Endothelial cell of umbilical vein (primary cell): ENCODE measurements around the gene BGN. TPM values are rescaled to one million over a fixed set of nuclear protein-coding genes. Genes with fewer than 3 reads are reported as not detected.
A peak's percentile ranks its signal among the peaks of the same experiment; 100 is the strongest.

Experiments
- Bru-seq: library from RNA; stranded (reverse); fragments of 400-500 nt; gene quantifications from one replicate; lab custom pipeline; 2021; lab: Mats Ljungman, UMichigan
- BruChase-seq, 2 experiments: library from RNA; stranded (reverse); fragments of 400-500 nt; gene quantifications; one replicate each; lab custom pipeline; 2021; lab: Mats Ljungman, UMichigan
- BruUV-seq: library from RNA; stranded (reverse); fragments of 400-500 nt; replicated peaks from 2 replicates; lab custom pipeline; 2021; lab: Mats Ljungman, UMichigan
- CTCF ChIA-PET: fragments of 300-600, 350-600 bp; sonication (Branson Sonifier 250); formaldehyde crosslinking; loops from one replicate; lab custom pipeline; 2021; ENCODE audit warnings: antibody characterized with exemption, inconsistent platforms; lab: Charles Lee
- POLR2A ChIA-PET: fragments of 300-600, 350-600 bp; sonication (Branson Sonifier 250); formaldehyde crosslinking; loops from one replicate; lab custom pipeline; 2021; ENCODE audit warnings: antibody characterized with exemption, inconsistent platforms; lab: Charles Lee
- DNase-seq: peaks from one replicate; pipeline ENCODE4 v3.0.0-alpha.2; 2011; ENCODE audit warnings: low read depth, low spot score
- FAIRE-seq: peaks from 2 replicates; lab custom pipeline; 2011; peaks lifted over from hg19 to GRCh38; lab: Jason Lieb, UNC
- H2AFZ ChIP-seq: 2 replicates; pipeline ENCODE4 v1.6.0; 2012; ENCODE audit warnings: low read depth, low read length, control low read depth, inconsistent platforms
- H3K27ac ChIP-seq: 2 replicates; pipeline ENCODE4 v1.5.1; 2011; ENCODE audit warnings: low read depth, mild to moderate bottlenecking, control low read depth, low read length, moderate library complexity; ENCODE audit not compliant: insufficient read depth
- H3K27me3 ChIP-seq, 2 experiments: 2 replicates each; pipeline versions ENCODE4 v1.6.0 to v1.6.1; 2011; ENCODE audit warnings: low read length in 2 of 2, mixed read lengths in 1 of 2; ENCODE audit not compliant: control insufficient read depth in 2 of 2, insufficient read depth in 2 of 2
- H3K36me3 ChIP-seq, 2 experiments: 2 replicates in 1 of 2; 3 replicates in 1 of 2; pipeline ENCODE4 v1.5.1; 2011; ENCODE audit warnings: low read length in 2 of 2, mild to moderate bottlenecking in 1 of 2, moderate library complexity in 1 of 2; ENCODE audit not compliant: control insufficient read depth in 2 of 2, insufficient read depth in 2 of 2; ENCODE audit errors: extremely low read depth in 1 of 2
- H3K4me1 ChIP-seq: 3 replicates; pipeline ENCODE4 v1.5.1; 2011; ENCODE audit warnings: mild to moderate bottlenecking, low read length; ENCODE audit not compliant: control insufficient read depth, insufficient read depth; ENCODE audit errors: extremely low read depth
- H3K4me2 ChIP-seq: 2 replicates; pipeline ENCODE4 v1.6.1; 2011; ENCODE audit warnings: low read length, control low read depth, mixed read lengths; ENCODE audit not compliant: insufficient read depth
- H3K4me3 ChIP-seq, 3 experiments: fragments of 200-600 bp in 1 of 3; sonication (generic), shearing (Covaris generic) in 1 of 3; replicated peaks in 1 of 3; 2 replicates each; pipeline ENCODE4 v1.5.1; 2011 to 2016; ENCODE audit warnings: control low read depth in 3 of 3, low read length in 3 of 3, mild to moderate bottlenecking in 2 of 3, inconsistent platforms in 1 of 3, low read depth in 1 of 3, moderate library complexity in 1 of 3; ENCODE audit not compliant: insufficient read depth in 1 of 3
- H3K79me2 ChIP-seq: 2 replicates; pipeline ENCODE4 v1.6.0; 2012; ENCODE audit warnings: low read length, inconsistent platforms; ENCODE audit not compliant: control insufficient read depth, insufficient read depth
- H3K9ac ChIP-seq: replicated peaks from 2 replicates; pipeline ENCODE3; 2011; ENCODE audit warnings: low read length, control low read depth; ENCODE audit not compliant: insufficient read depth; ENCODE audit errors: extremely low read depth
- H3K9me1 ChIP-seq: replicated peaks from 3 replicates; pipeline ENCODE4 v1.6.0; 2011; ENCODE audit warnings: mild to moderate bottlenecking, low read length; ENCODE audit not compliant: control insufficient read depth, insufficient read depth; ENCODE audit errors: extremely low read depth
- H3K9me3 ChIP-seq: replicated peaks from 2 replicates; pipeline ENCODE4 v1.5.1; 2012; ENCODE audit warnings: low read length, inconsistent platforms; ENCODE audit not compliant: control insufficient read depth, insufficient read depth
- H4K20me1 ChIP-seq: replicated peaks from 2 replicates; pipeline ENCODE3; 2011; ENCODE audit warnings: mild to moderate bottlenecking, low read length; ENCODE audit not compliant: control insufficient read depth, insufficient read depth; ENCODE audit errors: extremely low read depth
- EZH2 ChIP-seq: IDR thresholded peaks from 2 replicates; pipeline ENCODE4 v1.6.1; 2012; ENCODE audit warnings: borderline replicate concordance, low read depth, mild to moderate bottlenecking, moderate library complexity, low read length, inconsistent platforms; ENCODE audit not compliant: severe bottlenecking
- FOS ChIP-seq: IDR thresholded peaks from 2 replicates; pipeline ENCODE4 v1.6.1; 2011; ENCODE audit warnings: mild to moderate bottlenecking, low read length, moderate library complexity, borderline replicate concordance; ENCODE audit not compliant: insufficient read depth
- GATA2 ChIP-seq: IDR thresholded peaks from 2 replicates; pipeline ENCODE4 v1.7.0; 2011; ENCODE audit warnings: low read depth, mild to moderate bottlenecking, moderate library complexity, mixed read lengths, low read length; ENCODE audit not compliant: insufficient read length, insufficient read depth
- JUN ChIP-seq: IDR thresholded peaks from 2 replicates; pipeline ENCODE4 v1.6.1; 2011; ENCODE audit warnings: borderline replicate concordance, low read depth; ENCODE audit not compliant: insufficient read length, insufficient read depth
- MYC ChIP-seq: IDR thresholded peaks from one replicate; pipeline ENCODE4 v1.6.1; 2011; ENCODE audit warnings: mild to moderate bottlenecking, low read depth, low read length
- POLR2A ChIP-seq: IDR thresholded peaks from 2 replicates; pipeline ENCODE4 v1.6.1; 2012; ENCODE audit warnings: low read depth, mild to moderate bottlenecking, control low read depth, low read length
- POLR2AphosphoS5 ChIP-seq: IDR thresholded peaks from 2 replicates; pipeline ENCODE4 v1.6.1; 2012; ENCODE audit warnings: low read depth, mild to moderate bottlenecking, control low read depth, low read length, moderate library complexity; ENCODE audit not compliant: insufficient read depth
- dilution Hi-C: fragments of 300-500 bp; cut with MboI; formaldehyde crosslinking; loops from one replicate; pipeline ENCODE4 v1.15.0; 2019; ENCODE audit warnings: low sequenced_read_pairs; ENCODE audit not compliant: extremely low pct_ligation_motif_present
- intact Hi-C: fragments of 100-400 bp; cut with micrococcal nuclease; formaldehyde crosslinking; loops from one replicate; pipeline ENCODE4 v1.10.0; 2022
- long read RNA-seq: library from polyadenylated mRNA; stranded (forward); transcript quantifications from one replicate; pipeline ENCODE4 v2.0.0, GENCODE V29; 2021
- polyA minus RNA-seq, 3 experiments: library from RNA; depleted of rRNA, polyadenylated mRNA; stranded (reverse); fragments of >200 nt; gene quantifications; 1 replicate in 1 of 3; 2 replicates in 2 of 3; pipeline ENCODE4 v1.2.3, GENCODE V29; 2011
- polyA plus RNA-seq, 4 experiments: library from polyadenylated mRNA; depleted of rRNA in 3 of 4; stranded (reverse) in 3 of 4; unstranded in 1 of 4; fragments of >200 nt; gene quantifications; 2 replicates each; pipeline versions ENCODE4 v1.2.1 to v1.2.3, GENCODE V29; 2011 to 2012; ENCODE audit warnings: missing spikeins in 1 of 4
- total RNA-seq: library from RNA; stranded (reverse); gene quantifications from 2 replicates; pipeline ENCODE4 v1.2.3, GENCODE V29; 2021
- TF ChIP-seq, protein P1 (sequence below), 2 donors: IDR thresholded peaks; 1 replicate in 1 of 2; 2 replicates in 1 of 2; pipeline ENCODE4 v1.5.1; 2011; ENCODE audit warnings: low read length in 2 of 2, mild to moderate bottlenecking in 2 of 2, moderate library complexity in 2 of 2, control low read depth in 1 of 2, inconsistent platforms in 1 of 2, low read depth in 1 of 2; ENCODE audit not compliant: insufficient read depth in 1 of 2; ENCODE audit errors: extremely low read depth in 1 of 2

Gene BGN
- total RNA-seq (453 and 479 TPM in 2 replicates), polyA plus RNA-seq (879 and 880 TPM in 2 replicates), polyA minus RNA-seq (471 and 514 TPM in 2 replicates), Bru-seq, nascent RNA (percentile 75 among the genes with signal in this experiment), BruChase-seq, experiment 1, labeled RNA remaining after a 6-hour chase (percentile 92 among the genes with signal in this experiment), BruChase-seq, experiment 2, labeled RNA remaining after a 2-hour chase (percentile 86 among the genes with signal in this experiment)
- polyA plus RNA-seq (2011; cell fraction: cytosol; rRNA removed) = 626 and 746 TPM in 2 replicates
- polyA plus RNA-seq (2011; cell fraction: nucleus; rRNA removed) = 244 and 299 TPM in 2 replicates
- polyA plus RNA-seq (2012) = 316 and 701 TPM in 2 replicates
- not detected for polyA minus RNA-seq (2011; cell fraction: cytosol; rRNA and poly(A)+ RNA removed)
- 104 and 164 TPM in 2 replicates for polyA minus RNA-seq (2011; cell fraction: nucleus; rRNA and poly(A)+ RNA removed)
- long read RNA-seq, transcript BGN-201 (8 exons, 2,402 nt) = major isoform, 473 of 809 reads
- long read RNA-seq, partial matches to known transcripts = 77 of 809 reads
- long read RNA-seq, other reads (novel, unspliced or antisense) = 259 of 809 reads

- Histone ChIP-seq H3K4me2 (peak within 1 kb of the TSS; percentile 69), H3K27me3 (no peaks in the 10 kb centered on the region), H3K79me2 (peaks cover 15% of the 10 kb centered on the region), H3K9me3 (no peaks in the 10 kb centered on the region), H3K27ac (peak within 1 kb of the TSS; percentile 80), H2AFZ (peak within 1 kb of the TSS; percentile 49), H3K4me1 (peaks cover 34% of the 10 kb centered on the region), H3K9ac (peak within 1 kb of the TSS; percentile 49), H4K20me1 (no peaks in the 10 kb centered on the region), H3K36me3 (peaks cover 0 to 8% of the 10 kb centered on the region in 2 experiments), H3K4me3 (peak within 1 kb of the TSS; percentile 10 to 78 (median 65)), H3K9me1 (no peaks in the 10 kb centered on the region)
- dilution Hi-C loops = no loop called here
- intact Hi-C loops = loop anchor here (1.0 kb wide), 1 partner anchor 23 kb away; no protein-coding TSS in a partner anchor
- FAIRE-seq = peak; percentile 88
- TSS peak; percentile 60 for BruUV-seq
- DNase-seq = peak; percentile 81
- POLR2A ChIA-PET = interaction anchor here (1.1 to 3.0 kb wide), 3 partner anchors 18 to 23 kb away, joined by 6 to 9 read pairs (median 7); partner anchors contain the start of gene HAUS7
- TF ChIP-seq FOS (no peak), POLR2A (peak; percentile 75), MYC (no peak), GATA2 (no peak), JUN (no peak), EZH2 (no peak), POLR2AphosphoS5 (peak; percentile 38)
- TF ChIP-seq, protein P1, sequence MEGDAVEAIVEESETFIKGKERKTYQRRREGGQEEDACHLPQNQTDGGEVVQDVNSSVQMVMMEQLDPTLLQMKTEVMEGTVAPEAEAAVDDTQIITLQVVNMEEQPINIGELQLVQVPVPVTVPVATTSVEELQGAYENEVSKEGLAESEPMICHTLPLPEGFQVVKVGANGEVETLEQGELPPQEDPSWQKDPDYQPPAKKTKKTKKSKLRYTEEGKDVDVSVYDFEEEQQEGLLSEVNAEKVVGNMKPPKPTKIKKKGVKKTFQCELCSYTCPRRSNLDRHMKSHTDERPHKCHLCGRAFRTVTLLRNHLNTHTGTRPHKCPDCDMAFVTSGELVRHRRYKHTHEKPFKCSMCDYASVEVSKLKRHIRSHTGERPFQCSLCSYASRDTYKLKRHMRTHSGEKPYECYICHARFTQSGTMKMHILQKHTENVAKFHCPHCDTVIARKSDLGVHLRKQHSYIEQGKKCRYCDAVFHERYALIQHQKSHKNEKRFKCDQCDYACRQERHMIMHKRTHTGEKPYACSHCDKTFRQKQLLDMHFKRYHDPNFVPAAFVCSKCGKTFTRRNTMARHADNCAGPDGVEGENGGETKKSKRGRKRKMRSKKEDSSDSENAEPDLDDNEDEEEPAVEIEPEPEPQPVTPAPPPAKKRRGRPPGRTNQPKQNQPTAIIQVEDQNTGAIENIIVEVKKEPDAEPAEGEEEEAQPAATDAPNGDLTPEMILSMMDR (IDR thresholded peaks at IDR 0.05; ENCODE audit: extremely low read depth in 1 of 2, insufficient read depth in 1 of 2, low read depth in 1 of 2, low read length in 2 of 2) = peak; percentile 30 to 48
- CTCF ChIA-PET = interaction anchor here (0.8 to 9.4 kb wide), 7 partner anchors 11 to 553 kb away, joined by 3 to 189 read pairs (median 10); partner anchors contain the start of gene HAUS7
These were observed at the start of gene BGN for GRCh38 chrX:153494541-153495361. TSS of gene BGN (plus strand) at chrX:153494980. CDS start at chrX:153504632, 9,652 bp downstream.
